ENCODE measurements around the gene CA14.
"Not testable (repeated sequence)": the region's sequence is repeated elsewhere in the genome, so short reads cannot be mapped to it uniquely, and the experiment has no call there.

The CA14 gene
- total RNA-seq = 0 to 0.30 (median 0) reads per million in 4 donors

- no peak for DNase-seq
Observed at GRCh38 chr1:150257624-150258585, at the start of gene CA14. TSS of gene CA14 (plus strand) at chr1:150257774. CDS start at chr1:150258129, 355 bp downstream.

- DNase-seq = not testable (repeated sequence)
Observed at GRCh38 chr1:150208460-150208859, 49.1 kb upstream of the CA14 start.

GRCh38 chr1:150210091-150210490 lies 47.5 kb upstream of the CA14 start:
- no peak for DNase-seq

- DNase-seq = no peak
Observed at GRCh38 chr1:150210706-150211105, 46.9 kb upstream of the CA14 start.

GRCh38 chr1:150212070-150212469 lies 45.5 kb upstream of the CA14 start:
- no peak for DNase-seq

GRCh38 chr1:150213170-150214098 lies 44.1 kb upstream of the CA14 start:
- peak; percentile 83 to 96 (median 87) for DNase-seq

- DNase-seq = not testable (repeated sequence)
Observed at GRCh38 chr1:150214099-150214756, 43.3 kb upstream of the CA14 start.

GRCh38 chr1:150215855-150216254 lies 41.7 kb upstream of the CA14 start:
- DNase-seq = not testable (repeated sequence)

- peak in 1 of 5 donors; percentile 12 for DNase-seq
Observed at GRCh38 chr1:150221552-150221951, 36.0 kb upstream of the CA14 start.

GRCh38 chr1:150224983-150225382 lies 32.6 kb upstream of the CA14 start:
- DNase-seq = no peak

GRCh38 chr1:150225546-150225945 lies 32.0 kb upstream of the CA14 start:
- DNase-seq = no peak

GRCh38 chr1:150226486-150226885 lies 31.1 kb upstream of the CA14 start:
- DNase-seq = no peak

GRCh38 chr1:150227228-150227627 lies 30.3 kb upstream of the CA14 start:
- DNase-seq = no peak

GRCh38 chr1:150228246-150228645 lies 29.3 kb upstream of the CA14 start:
- DNase-seq = not testable (repeated sequence)

- not testable (repeated sequence) for DNase-seq
Observed at GRCh38 chr1:150232921-150233320, 24.7 kb upstream of the CA14 start.

GRCh38 chr1:150233359-150234308 lies 23.9 kb upstream of the CA14 start:
- peak in 1 of 5 donors; percentile 48 for DNase-seq

- DNase-seq = no peak
Observed at GRCh38 chr1:150234309-150234565, 23.3 kb upstream of the CA14 start.

GRCh38 chr1:150234566-150235293 lies 22.8 kb upstream of the CA14 start:
- peak; percentile 82 to 95 (median 84) for DNase-seq

- DNase-seq = peak in 2 of 5 donors; percentile 18 to 42
Observed at GRCh38 chr1:150235294-150235851, 22.2 kb upstream of the CA14 start.

GRCh38 chr1:150235852-150236613 lies 21.5 kb upstream of the CA14 start, which contains the start of gene ANP32E:
TSS of gene ANP32E (minus strand) at chr1:150236112. CDS start at chr1:150235786, 326 bp downstream.
- DNase-seq = peak; percentile 86 to 99 (median 91)

Measured in T-helper 1 cell (primary cell).